Endothelial cell of umbilical vein (primary cell): ENCODE results near the gene SDCBP2. TPM values are rescaled to one million over a fixed set of nuclear protein-coding genes. Genes with fewer than 3 reads are reported as not detected.
A peak's percentile ranks its signal among the peaks of the same experiment; 100 is the strongest.

Experiments
- BruUV-seq: library from RNA; stranded (reverse); fragments of 400-500 nt; replicated peaks from 2 replicates; lab custom pipeline; 2021; lab: Mats Ljungman, UMichigan
- CTCF ChIA-PET: fragments of 300-600, 350-600 bp; sonication (Branson Sonifier 250); formaldehyde crosslinking; loops from one replicate; lab custom pipeline; 2021; ENCODE audit warnings: antibody characterized with exemption, inconsistent platforms; lab: Charles Lee
- POLR2A ChIA-PET: fragments of 300-600, 350-600 bp; sonication (Branson Sonifier 250); formaldehyde crosslinking; loops from one replicate; lab custom pipeline; 2021; ENCODE audit warnings: antibody characterized with exemption, inconsistent platforms; lab: Charles Lee
- DNase-seq: peaks from one replicate; pipeline ENCODE4 v3.0.0-alpha.2; 2011; ENCODE audit warnings: low read depth, low spot score
- FAIRE-seq: peaks from 2 replicates; lab custom pipeline; 2011; peaks lifted over from hg19 to GRCh38; lab: Jason Lieb, UNC
- H2AFZ ChIP-seq: 2 replicates; pipeline ENCODE4 v1.6.0; 2012; ENCODE audit warnings: low read depth, low read length, control low read depth, inconsistent platforms
- H3K27ac ChIP-seq: 2 replicates; pipeline ENCODE4 v1.5.1; 2011; ENCODE audit warnings: low read depth, mild to moderate bottlenecking, control low read depth, low read length, moderate library complexity; ENCODE audit not compliant: insufficient read depth
- H3K27me3 ChIP-seq, 2 experiments: 2 replicates each; pipeline versions ENCODE4 v1.6.0 to v1.6.1; 2011; ENCODE audit warnings: low read length in 2 of 2, mixed read lengths in 1 of 2; ENCODE audit not compliant: control insufficient read depth in 2 of 2, insufficient read depth in 2 of 2
- H3K36me3 ChIP-seq, 2 experiments: 2 replicates in 1 of 2; 3 replicates in 1 of 2; pipeline ENCODE4 v1.5.1; 2011; ENCODE audit warnings: low read length in 2 of 2, mild to moderate bottlenecking in 1 of 2, moderate library complexity in 1 of 2; ENCODE audit not compliant: control insufficient read depth in 2 of 2, insufficient read depth in 2 of 2; ENCODE audit errors: extremely low read depth in 1 of 2
- H3K4me1 ChIP-seq: 3 replicates; pipeline ENCODE4 v1.5.1; 2011; ENCODE audit warnings: mild to moderate bottlenecking, low read length; ENCODE audit not compliant: control insufficient read depth, insufficient read depth; ENCODE audit errors: extremely low read depth
- H3K4me2 ChIP-seq: 2 replicates; pipeline ENCODE4 v1.6.1; 2011; ENCODE audit warnings: low read length, control low read depth, mixed read lengths; ENCODE audit not compliant: insufficient read depth
- H3K4me3 ChIP-seq, 3 experiments: fragments of 200-600 bp in 1 of 3; sonication (generic), shearing (Covaris generic) in 1 of 3; replicated peaks in 1 of 3; 2 replicates each; pipeline ENCODE4 v1.5.1; 2011 to 2016; ENCODE audit warnings: control low read depth in 3 of 3, low read length in 3 of 3, mild to moderate bottlenecking in 2 of 3, inconsistent platforms in 1 of 3, low read depth in 1 of 3, moderate library complexity in 1 of 3; ENCODE audit not compliant: insufficient read depth in 1 of 3
- H3K79me2 ChIP-seq: 2 replicates; pipeline ENCODE4 v1.6.0; 2012; ENCODE audit warnings: low read length, inconsistent platforms; ENCODE audit not compliant: control insufficient read depth, insufficient read depth
- H3K9ac ChIP-seq: replicated peaks from 2 replicates; pipeline ENCODE3; 2011; ENCODE audit warnings: low read length, control low read depth; ENCODE audit not compliant: insufficient read depth; ENCODE audit errors: extremely low read depth
- H3K9me1 ChIP-seq: replicated peaks from 3 replicates; pipeline ENCODE4 v1.6.0; 2011; ENCODE audit warnings: mild to moderate bottlenecking, low read length; ENCODE audit not compliant: control insufficient read depth, insufficient read depth; ENCODE audit errors: extremely low read depth
- H3K9me3 ChIP-seq: replicated peaks from 2 replicates; pipeline ENCODE4 v1.5.1; 2012; ENCODE audit warnings: low read length, inconsistent platforms; ENCODE audit not compliant: control insufficient read depth, insufficient read depth
- H4K20me1 ChIP-seq: replicated peaks from 2 replicates; pipeline ENCODE3; 2011; ENCODE audit warnings: mild to moderate bottlenecking, low read length; ENCODE audit not compliant: control insufficient read depth, insufficient read depth; ENCODE audit errors: extremely low read depth
- EZH2 ChIP-seq: IDR thresholded peaks from 2 replicates; pipeline ENCODE4 v1.6.1; 2012; ENCODE audit warnings: borderline replicate concordance, low read depth, mild to moderate bottlenecking, moderate library complexity, low read length, inconsistent platforms; ENCODE audit not compliant: severe bottlenecking
- FOS ChIP-seq: IDR thresholded peaks from 2 replicates; pipeline ENCODE4 v1.6.1; 2011; ENCODE audit warnings: mild to moderate bottlenecking, low read length, moderate library complexity, borderline replicate concordance; ENCODE audit not compliant: insufficient read depth
- GATA2 ChIP-seq: IDR thresholded peaks from 2 replicates; pipeline ENCODE4 v1.7.0; 2011; ENCODE audit warnings: low read depth, mild to moderate bottlenecking, moderate library complexity, mixed read lengths, low read length; ENCODE audit not compliant: insufficient read length, insufficient read depth
- JUN ChIP-seq: IDR thresholded peaks from 2 replicates; pipeline ENCODE4 v1.6.1; 2011; ENCODE audit warnings: borderline replicate concordance, low read depth; ENCODE audit not compliant: insufficient read length, insufficient read depth
- MYC ChIP-seq: IDR thresholded peaks from one replicate; pipeline ENCODE4 v1.6.1; 2011; ENCODE audit warnings: mild to moderate bottlenecking, low read depth, low read length
- POLR2A ChIP-seq: IDR thresholded peaks from 2 replicates; pipeline ENCODE4 v1.6.1; 2012; ENCODE audit warnings: low read depth, mild to moderate bottlenecking, control low read depth, low read length
- POLR2AphosphoS5 ChIP-seq: IDR thresholded peaks from 2 replicates; pipeline ENCODE4 v1.6.1; 2012; ENCODE audit warnings: low read depth, mild to moderate bottlenecking, control low read depth, low read length, moderate library complexity; ENCODE audit not compliant: insufficient read depth
- dilution Hi-C: fragments of 300-500 bp; cut with MboI; formaldehyde crosslinking; loops from one replicate; pipeline ENCODE4 v1.15.0; 2019; ENCODE audit warnings: low sequenced_read_pairs; ENCODE audit not compliant: extremely low pct_ligation_motif_present
- intact Hi-C: fragments of 100-400 bp; cut with micrococcal nuclease; formaldehyde crosslinking; loops from one replicate; pipeline ENCODE4 v1.10.0; 2022
- polyA plus RNA-seq, 4 experiments: library from polyadenylated mRNA; depleted of rRNA in 3 of 4; stranded (reverse) in 3 of 4; unstranded in 1 of 4; fragments of >200 nt; gene quantifications; 2 replicates each; pipeline versions ENCODE4 v1.2.1 to v1.2.3, GENCODE V29; 2011 to 2012; ENCODE audit warnings: missing spikeins in 1 of 4
- total RNA-seq: library from RNA; stranded (reverse); gene quantifications from 2 replicates; pipeline ENCODE4 v1.2.3, GENCODE V29; 2021
- TF ChIP-seq, protein P1 (sequence below): IDR thresholded peaks from 2 replicates; pipeline ENCODE4 v1.6.1; 2011; ENCODE audit not compliant: insufficient read depth, insufficient read length
- TF ChIP-seq, protein P2 (sequence below), 2 donors: IDR thresholded peaks; 1 replicate in 1 of 2; 2 replicates in 1 of 2; pipeline ENCODE4 v1.5.1; 2011; ENCODE audit warnings: low read length in 2 of 2, mild to moderate bottlenecking in 2 of 2, moderate library complexity in 2 of 2, control low read depth in 1 of 2, inconsistent platforms in 1 of 2, low read depth in 1 of 2; ENCODE audit not compliant: insufficient read depth in 1 of 2; ENCODE audit errors: extremely low read depth in 1 of 2

Gene SDCBP2
- total and polyA plus RNA-seq, 2 donors (not counting 3 experiments of a cell fraction or from before 2014, with no cell fraction given): 6.9 to 9.0 TPM

DNA sequence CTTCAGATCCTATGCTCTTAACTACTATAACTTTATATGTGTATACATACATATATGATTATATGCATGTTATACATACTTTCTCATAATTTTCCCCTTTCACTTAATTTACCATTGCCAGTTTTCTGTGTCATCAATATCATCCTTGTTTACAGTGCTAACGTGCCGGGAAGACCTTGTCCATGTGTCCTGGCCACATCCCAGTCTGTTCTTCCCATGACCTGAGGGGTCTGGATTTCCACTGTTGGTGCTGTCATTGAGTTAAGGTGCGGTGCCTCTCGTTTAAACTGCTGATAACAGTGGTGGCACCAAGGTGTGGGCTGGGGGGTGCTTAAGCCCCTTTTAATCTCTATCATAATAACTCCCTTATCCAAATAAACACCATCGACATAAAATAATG, 8.5 kb upstream of the SDCBP2 start:
- Histone ChIP-seq H3K9me3 (no peaks in the 10 kb centered on the region), H3K27me3 (no peaks in the 10 kb centered on the region), H3K9me1 (no peaks in the 10 kb centered on the region), H2AFZ (no peak overlapping the region), H3K4me1 (peaks cover 57% of the 10 kb centered on the region), H3K79me2 (no peaks in the 10 kb centered on the region), H3K27ac (peak overlapping the region; percentile 93), H3K4me2 (peak overlapping the region; percentile 29), H3K36me3 (no peaks in the 10 kb centered on the region), H3K9ac (peak overlapping the region; percentile 68), H4K20me1 (no peaks in the 10 kb centered on the region), H3K4me3 (no peak overlapping the region)
- BruUV-seq: TSS peak; percentile 80
- TF ChIP-seq EZH2 (no peak), MYC (no peak), POLR2A (peak; percentile 5), GATA2 (peak; percentile 5)
- ChIA-PET POLR2A (interaction anchor here (1.1 to 1.9 kb wide), 2 partner anchors 10 to 15 kb away, joined by 3 to 9 read pairs; no protein-coding TSS in a partner anchor), CTCF (interaction anchor here (0.9 to 2.0 kb wide), 4 partner anchors 10 to 46 kb away, joined by 3 to 10 read pairs (median 6); no protein-coding TSS in a partner anchor)
- dilution Hi-C loops (no loop called here), intact Hi-C loops (loop anchor here (1.0 to 2.0 kb wide), 4 partner anchors 12 to 63 kb away; no protein-coding TSS in a partner anchor)
- FAIRE-seq: no peak
- DNase-seq: no peak

DNA sequence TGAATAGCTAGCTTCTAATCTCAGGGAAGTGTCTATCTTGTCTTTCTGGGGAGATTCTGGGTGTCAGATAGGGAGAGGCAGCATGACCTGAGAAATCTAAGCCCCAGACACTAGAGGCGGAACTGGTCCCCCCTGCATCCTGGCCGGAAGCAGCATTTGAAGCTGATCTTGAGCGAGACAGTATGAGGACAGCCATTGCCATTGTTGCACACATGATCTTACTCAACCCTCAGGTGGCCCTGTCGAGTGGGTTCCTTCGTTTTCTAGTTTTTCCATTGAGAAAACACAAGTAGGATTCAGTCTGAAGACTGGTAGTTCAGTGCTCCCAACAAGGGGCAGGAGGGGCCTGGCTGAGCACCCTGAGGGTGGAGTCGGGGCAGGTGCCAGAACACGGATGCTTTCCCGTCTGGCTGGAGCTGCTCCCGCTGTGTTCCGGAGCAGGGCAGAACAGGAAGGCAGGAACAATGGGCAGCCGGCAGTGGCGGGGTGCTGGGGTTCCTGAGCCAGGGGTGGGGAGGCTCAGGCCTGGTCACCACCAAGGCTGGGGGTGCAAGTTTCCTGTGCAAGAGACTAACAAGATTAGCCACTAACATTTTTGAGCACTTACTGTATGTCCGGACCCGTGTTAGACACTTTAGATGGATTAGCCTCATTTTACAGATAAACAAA, 7.9 kb upstream of the SDCBP2 start:
- BruUV-seq: TSS peak; percentile 88
- Histone ChIP-seq H3K4me3 (no peak overlapping the region), H3K27ac (peak overlapping the region; percentile 93), H3K79me2 (no peaks in the 10 kb centered on the region), H3K27me3 (no peaks in the 10 kb centered on the region), H3K4me2 (peak overlapping the region; percentile 29), H3K4me1 (peaks cover 53% of the 10 kb centered on the region), H3K9me1 (no peaks in the 10 kb centered on the region), H3K9me3 (no peaks in the 10 kb centered on the region), H2AFZ (no peak overlapping the region), H3K9ac (peak overlapping the region; percentile 68), H4K20me1 (no peaks in the 10 kb centered on the region), H3K36me3 (no peaks in the 10 kb centered on the region)
- peak; percentile 98 for FAIRE-seq
- TF ChIP-seq FOS: peak; percentile 84
- no peak for TF ChIP-seq EZH2
- peak; percentile 64 for TF ChIP-seq JUN
- TF ChIP-seq MYC: no peak
- TF ChIP-seq, protein P1, sequence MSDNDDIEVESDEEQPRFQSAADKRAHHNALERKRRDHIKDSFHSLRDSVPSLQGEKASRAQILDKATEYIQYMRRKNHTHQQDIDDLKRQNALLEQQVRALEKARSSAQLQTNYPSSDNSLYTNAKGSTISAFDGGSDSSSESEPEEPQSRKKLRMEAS: no peak
- TF ChIP-seq POLR2AphosphoS5: peak; percentile 98
- peak; percentile 59 for TF ChIP-seq POLR2A
- TF ChIP-seq GATA2: peak; percentile 90
- TF ChIP-seq, protein P2, sequence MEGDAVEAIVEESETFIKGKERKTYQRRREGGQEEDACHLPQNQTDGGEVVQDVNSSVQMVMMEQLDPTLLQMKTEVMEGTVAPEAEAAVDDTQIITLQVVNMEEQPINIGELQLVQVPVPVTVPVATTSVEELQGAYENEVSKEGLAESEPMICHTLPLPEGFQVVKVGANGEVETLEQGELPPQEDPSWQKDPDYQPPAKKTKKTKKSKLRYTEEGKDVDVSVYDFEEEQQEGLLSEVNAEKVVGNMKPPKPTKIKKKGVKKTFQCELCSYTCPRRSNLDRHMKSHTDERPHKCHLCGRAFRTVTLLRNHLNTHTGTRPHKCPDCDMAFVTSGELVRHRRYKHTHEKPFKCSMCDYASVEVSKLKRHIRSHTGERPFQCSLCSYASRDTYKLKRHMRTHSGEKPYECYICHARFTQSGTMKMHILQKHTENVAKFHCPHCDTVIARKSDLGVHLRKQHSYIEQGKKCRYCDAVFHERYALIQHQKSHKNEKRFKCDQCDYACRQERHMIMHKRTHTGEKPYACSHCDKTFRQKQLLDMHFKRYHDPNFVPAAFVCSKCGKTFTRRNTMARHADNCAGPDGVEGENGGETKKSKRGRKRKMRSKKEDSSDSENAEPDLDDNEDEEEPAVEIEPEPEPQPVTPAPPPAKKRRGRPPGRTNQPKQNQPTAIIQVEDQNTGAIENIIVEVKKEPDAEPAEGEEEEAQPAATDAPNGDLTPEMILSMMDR (IDR thresholded peaks at IDR 0.05; ENCODE audit: extremely low read depth in 1 of 2, insufficient read depth in 1 of 2, low read depth in 1 of 2, low read length in 2 of 2): no peak
- CTCF ChIA-PET: interaction anchor here (0.7 to 2.0 kb wide), 8 partner anchors 9 to 100 kb away, joined by 3 to 10 read pairs (median 3); no protein-coding TSS in a partner anchor
- peak; percentile 97 for DNase-seq
- POLR2A ChIA-PET: interaction anchor here (1.1 to 1.9 kb wide), 4 partner anchors 10 to 55 kb away, joined by 3 to 16 read pairs (median 6); no protein-coding TSS in a partner anchor
- intact Hi-C loops (loop anchor here (1.0 to 2.0 kb wide), 4 partner anchors 12 to 63 kb away; no protein-coding TSS in a partner anchor), dilution Hi-C loops (no loop called here)
